HepG2 (cell line): ENCODE measurements around the gene PSRC1. TPM values are rescaled to one million over a fixed set of nuclear protein-coding genes. Genes with fewer than 3 reads are reported as not detected.
A peak's percentile ranks its signal among the peaks of the same experiment; 100 is the strongest.

ENCODE experiments used
- ATAC-seq: fragments of 200-7000 bp; cut with Tn5 transposase; 3 replicates; pipeline ENCODE4 v1.9.1; 2020; ENCODE audit warnings: mild to moderate bottlenecking, moderate library complexity
- BruUV-seq: library from RNA; stranded (reverse); fragments of 400-500 nt; replicated peaks from 2 replicates; lab custom pipeline; 2021; lab: Mats Ljungman, UMichigan
- CTCF ChIA-PET: fragments of 300-600 bp; formaldehyde crosslinking; extraction: SDS; loops from one replicate; lab custom pipeline; 2021; ENCODE audit warnings: low total read pairs, inconsistent platforms, low intra/inter-chr PET ratio; lab: Yijun Ruan, JAX
- POLR2A ChIA-PET: fragments of 350-600 bp; sonication (Branson Sonifier 250); formaldehyde crosslinking; loops from one replicate; lab custom pipeline; 2020; ENCODE audit warnings: antibody characterized with exemption, inconsistent platforms; lab: Yijun Ruan, JAX
- DNase-seq: peaks from one replicate; pipeline ENCODE4 v3.0.0-alpha.2; 2015; ENCODE audit warnings: low spot score
- FAIRE-seq: peaks from 3 replicates; lab custom pipeline; 2011; peaks lifted over from hg19 to GRCh38; lab: Jason Lieb, UNC
- H2AFZ ChIP-seq: one replicate; pipeline ENCODE4 v1.6.1; 2011; ENCODE audit warnings: low read length, inconsistent platforms
- H3K27ac ChIP-seq: fragments of 300-600 bp; 3 replicates; pipeline ENCODE4 v1.8.0; 2011; ENCODE audit warnings: mixed run types, mild to moderate bottlenecking, mixed read lengths, low read length, inconsistent platforms; ENCODE audit not compliant: insufficient read depth; ENCODE audit errors: extremely low read length
- H3K27me3 ChIP-seq, 2 experiments: fragments of 200-600 bp in 1 of 2; 2 replicates in 1 of 2; 3 replicates in 1 of 2; pipeline versions ENCODE4 v1.6.0 to v1.8.0; 2011; ENCODE audit warnings: low read length in 2 of 2, mild to moderate bottlenecking in 2 of 2, moderate library complexity in 2 of 2, inconsistent platforms in 1 of 2; ENCODE audit not compliant: insufficient read depth in 2 of 2, control insufficient read depth in 1 of 2
- H3K36me3 ChIP-seq, 2 experiments: fragments of 200-600 bp in 1 of 2; replicated peaks in 1 of 2; 2 replicates in 1 of 2; 3 replicates in 1 of 2; pipeline versions ENCODE4 v1.5.1 to v1.8.0; 2011; ENCODE audit warnings: low read length in 2 of 2, inconsistent platforms in 1 of 2; ENCODE audit not compliant: insufficient read depth in 2 of 2, control insufficient read depth in 1 of 2
- H3K4me1 ChIP-seq: 2 replicates; pipeline ENCODE4 v1.5.1; 2012; ENCODE audit warnings: low read length, inconsistent platforms; ENCODE audit not compliant: insufficient read depth
- H3K4me2 ChIP-seq: 2 replicates; pipeline ENCODE4 v1.6.0; 2011; ENCODE audit warnings: low read depth, low read length, inconsistent platforms
- H3K4me3 ChIP-seq, 3 experiments: fragments of 200-600 bp in 1 of 3; sonication (generic), shearing (Covaris generic) in 1 of 3; replicated peaks in 1 of 3; 2 replicates each; pipeline ENCODE4 v1.5.1; 2011 to 2016; ENCODE audit warnings: low read length in 3 of 3, inconsistent platforms in 2 of 3, low read depth in 2 of 3, mild to moderate bottlenecking in 2 of 3, control low read depth in 1 of 3, mixed read lengths in 1 of 3; ENCODE audit not compliant: insufficient read depth in 1 of 3
- H3K79me2 ChIP-seq: one replicate; pipeline ENCODE4 v1.6.1; 2011; ENCODE audit warnings: low read length, inconsistent platforms; ENCODE audit not compliant: insufficient read depth
- H3K9ac ChIP-seq: 2 replicates; pipeline ENCODE4 v1.6.0; 2011; ENCODE audit warnings: mild to moderate bottlenecking, low read depth, low read length, inconsistent platforms; ENCODE audit not compliant: insufficient read depth
- H3K9me3 ChIP-seq: 2 replicates; pipeline ENCODE4 v1.5.1; 2012; ENCODE audit warnings: mild to moderate bottlenecking, low read length
- H4K20me1 ChIP-seq: 2 replicates; pipeline ENCODE4 v1.6.0; 2011; ENCODE audit warnings: inconsistent platforms, mild to moderate bottlenecking, low read length, moderate library complexity; ENCODE audit not compliant: insufficient read depth
- CEBPB ChIP-seq: IDR thresholded peaks from 2 replicates; pipeline ENCODE4 v1.6.1; 2011; ENCODE audit warnings: low read depth, low read length, improper control_type of control experiment, borderline replicate concordance
- TAF1 ChIP-seq: sonication (generic); formaldehyde crosslinking; IDR thresholded peaks from 2 replicates; pipeline ENCODE4 v1.4.0; 2020; ENCODE audit warnings: missing genetic modification reagents
- ZNF33B ChIP-seq: sonication (generic); formaldehyde crosslinking; IDR thresholded peaks from 2 replicates; pipeline ENCODE4 v1.5.1; 2020; ENCODE audit warnings: mild to moderate bottlenecking, missing genetic modification reagents
- ZNF382 ChIP-seq: sonication (generic); formaldehyde crosslinking; IDR thresholded peaks from 2 replicates; pipeline ENCODE4 v1.5.0; 2020; ENCODE audit warnings: missing genetic modification reagents, mild to moderate bottlenecking, borderline replicate concordance
- ZNF430 ChIP-seq: sonication (generic); formaldehyde crosslinking; IDR thresholded peaks from 2 replicates; pipeline ENCODE4 v1.9.0; 2021; ENCODE audit warnings: mild to moderate bottlenecking, missing genetic modification reagents
- ZNF7 ChIP-seq: IDR thresholded peaks from 2 replicates; pipeline ENCODE4 v1.6.1; 2016; ENCODE audit warnings: missing biosample characterization, missing genetic modification reagents
- WGBS: methylation state at CpG from one replicate; pipeline ENCODE4 v1.1.6; 2017; ENCODE audit warnings: low lambda C conversion rate; 5-methylcytosine and 5-hydroxymethylcytosine counted together
- in situ Hi-C: cut with HindIII; loops from 2 replicates; pipeline ENCODE4 v1.10.0; 2017; ENCODE audit warnings: low pct_unique_long_range_greater_than_20kb; ENCODE audit not compliant: extremely low pct_ligation_motif_present
- intact Hi-C: fragments of 100-400 bp; cut with micrococcal nuclease; formaldehyde crosslinking; loops from one replicate; pipeline ENCODE4 v1.10.0; 2022; ENCODE audit not compliant: unreplicated experiment
- polyA plus RNA-seq, 8 experiments: library from polyadenylated mRNA; depleted of rRNA in 3 of 8; stranded (reverse) in 7 of 8; unstranded in 1 of 8; fragments of >200 nt; fragmentation: Illumina TruSeq in 4 of 8; extraction: Trizol in 4 of 8; gene quantifications; 2 replicates each; pipeline versions ENCODE4 v1.2.1 to v1.2.3, GENCODE V29; 2011 to 2016; ENCODE audit warnings: low read depth in 4 of 8, missing spikeins in 1 of 8, mixed read lengths in 1 of 8; ENCODE audit not compliant: insufficient read depth in 1 of 8
- total RNA-seq, 5 experiments: library from RNA; depleted of rRNA; stranded (reverse); fragments of >200 nt; fragmentation: Illumina TruSeq; extraction: Trizol; gene quantifications; 2 replicates each; pipeline ENCODE4 v1.2.3, GENCODE V29; 2016; ENCODE audit warnings: low read depth in 1 of 5
- TF ChIP-seq, protein P1 (sequence below): sonication (generic); formaldehyde crosslinking; IDR thresholded peaks from 2 replicates; pipeline ENCODE4 v1.8.1; 2023; ENCODE audit warnings: missing genetic modification reagents, inconsistent platforms, borderline replicate concordance

PSRC1 gene
- total and polyA plus RNA-seq, 2 of the 13 experiments (the other 11 are each of a cell fraction or from before 2014, with no cell fraction given): 28.6 to 30.3 TPM

DNA sequence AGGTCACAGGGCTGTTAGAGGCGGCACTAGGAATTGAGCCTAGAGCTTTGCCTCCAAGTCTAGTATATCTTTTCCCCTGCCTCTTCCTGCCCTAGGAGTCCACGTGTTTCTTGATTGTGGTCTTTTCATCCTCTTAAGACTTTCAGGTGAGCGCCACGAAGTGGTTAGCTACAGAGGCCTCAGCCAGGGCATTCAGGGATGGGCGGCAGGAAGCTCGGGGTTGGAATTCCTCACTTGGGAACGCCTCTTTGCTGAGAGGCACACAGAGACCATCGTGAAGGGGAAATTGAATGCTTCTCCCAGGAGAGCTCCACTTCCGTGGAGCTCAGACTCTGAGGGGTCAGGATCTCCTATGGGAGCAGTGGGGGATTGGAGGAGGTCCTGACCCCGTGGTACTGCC is 23.0 kb upstream of the PSRC1 start (continued):
- TF ChIP-seq ZNF7 (CRISPR knock-in tag) (0 out of 2 replicates have a peak, but pooled peaks have one; percentile 13), TAF1 (0 out of 2 replicates have a peak, but pooled peaks have one; percentile 0)

DNA sequence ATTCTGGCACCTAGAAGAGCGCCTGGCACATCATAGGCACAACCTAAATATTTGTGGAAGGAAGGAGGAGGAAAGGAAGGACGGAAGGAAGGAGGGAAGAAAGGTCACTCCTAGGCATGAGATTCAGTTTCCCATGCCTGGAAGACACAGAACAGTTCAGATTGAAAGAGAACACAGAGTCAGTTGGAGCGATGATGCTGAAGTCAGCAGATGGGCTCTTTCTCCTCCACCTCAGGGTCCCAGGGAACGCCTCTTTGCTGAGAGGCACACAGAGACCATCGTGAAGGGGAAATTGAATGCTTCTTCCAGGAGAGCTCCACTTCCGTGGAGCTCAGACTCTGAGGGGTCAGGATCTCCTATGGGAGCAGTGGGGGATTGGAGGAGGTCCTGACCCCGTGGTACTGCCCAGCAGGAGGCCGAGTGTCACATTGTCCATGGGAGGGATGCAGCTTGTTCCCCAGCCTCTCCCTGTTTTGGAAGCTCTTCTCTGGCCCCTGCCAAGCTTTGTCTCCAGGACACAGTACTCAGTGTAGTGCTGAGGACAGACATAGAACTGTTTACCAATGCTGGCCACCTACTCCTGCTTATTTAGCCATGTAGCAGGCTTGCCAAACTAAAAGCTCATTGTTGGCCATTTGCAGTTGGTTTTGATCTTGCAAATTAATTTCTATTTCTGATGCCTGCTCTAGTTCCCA is 21.4 kb upstream of the PSRC1 start:
- H4K20me1 ChIP-seq: no peaks in the 10 kb centered on the region
- H3K4me3 ChIP-seq: no peak overlapping the region
- H3K27me3 ChIP-seq: no peaks in the 10 kb centered on the region
- BruUV-seq: no TSS peak
- H3K9me3 ChIP-seq: no peaks in the 10 kb centered on the region
- no peaks in the 10 kb centered on the region for H3K79me2 ChIP-seq
- DNase-seq: no peak
- ATAC-seq: no peak
- in situ Hi-C loops (no loop called here), intact Hi-C loops (no loop called here)
- H3K36me3 ChIP-seq: no peaks in the 10 kb centered on the region
- H3K9ac ChIP-seq: no peak overlapping the region
- POLR2A ChIA-PET: interaction anchor here (0.6 to 1.6 kb wide), 2 partner anchors 9 to 21 kb away, joined by 4 to 6 read pairs; partner anchors contain the start of gene PSRC1
- peak; percentile 28 for FAIRE-seq
- no peak overlapping the region for H2AFZ ChIP-seq
- CTCF ChIA-PET: no interaction called here
- H3K4me2 ChIP-seq: no peak overlapping the region
- 83% methylated on average over 5 of the region's 8 CpGs for WGBS
- TF ChIP-seq, protein P1, sequence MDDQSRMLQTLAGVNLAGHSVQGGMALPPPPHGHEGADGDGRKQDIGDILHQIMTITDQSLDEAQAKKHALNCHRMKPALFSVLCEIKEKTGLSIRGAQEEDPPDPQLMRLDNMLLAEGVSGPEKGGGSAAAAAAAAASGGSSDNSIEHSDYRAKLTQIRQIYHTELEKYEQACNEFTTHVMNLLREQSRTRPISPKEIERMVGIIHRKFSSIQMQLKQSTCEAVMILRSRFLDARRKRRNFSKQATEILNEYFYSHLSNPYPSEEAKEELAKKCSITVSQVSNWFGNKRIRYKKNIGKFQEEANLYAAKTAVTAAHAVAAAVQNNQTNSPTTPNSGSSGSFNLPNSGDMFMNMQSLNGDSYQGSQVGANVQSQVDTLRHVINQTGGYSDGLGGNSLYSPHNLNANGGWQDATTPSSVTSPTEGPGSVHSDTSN (CRISPR knock-in tag): no peak
- no peak for TF ChIP-seq ZNF430 (CRISPR knock-in tag)
- no peak for TF ChIP-seq ZNF382 (CRISPR knock-in tag)
- no peak for TF ChIP-seq ZNF33B
- TF ChIP-seq CEBPB: no peak
- peaks cover 84% of the 10 kb centered on the region for H3K4me1 ChIP-seq
- no peak overlapping the region for H3K27ac ChIP-seq
